GM20000 (cell line): ENCODE data around the gene CCDC91.

Experiments used
- DNase-seq: peaks from one replicate; pipeline ENCODE4 v3.0.0; 2012; ENCODE audit warnings: low spot score
- TF ChIP-seq, protein P1 (sequence below): IDR thresholded peaks from 2 replicates; pipeline ENCODE4 v1.5.1; 2012; ENCODE audit warnings: mild to moderate bottlenecking, control low read depth; ENCODE audit errors: extremely low read depth, missing control alignments

CCDC91 gene

DNA sequence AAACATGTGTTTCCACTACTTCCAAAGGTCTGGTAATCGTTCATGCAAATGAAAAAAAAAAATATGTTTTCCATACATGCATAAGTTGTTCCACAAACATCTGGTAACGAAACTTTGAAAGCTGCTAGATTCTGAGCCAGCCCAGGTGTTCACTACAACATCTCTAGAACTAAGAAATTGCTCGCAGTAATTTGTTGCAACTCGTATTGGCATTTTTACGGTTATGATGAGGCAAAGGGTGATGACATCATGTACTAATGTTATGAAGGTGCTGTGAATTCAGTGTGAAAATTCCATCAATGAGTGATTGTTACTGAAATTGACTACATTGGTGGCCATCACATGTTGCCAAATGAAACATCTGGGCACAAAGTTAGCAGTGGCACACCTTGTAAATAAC lies 31.9 kb upstream of the CCDC91 start:
- no peak for DNase-seq
- TF ChIP-seq, protein P1, sequence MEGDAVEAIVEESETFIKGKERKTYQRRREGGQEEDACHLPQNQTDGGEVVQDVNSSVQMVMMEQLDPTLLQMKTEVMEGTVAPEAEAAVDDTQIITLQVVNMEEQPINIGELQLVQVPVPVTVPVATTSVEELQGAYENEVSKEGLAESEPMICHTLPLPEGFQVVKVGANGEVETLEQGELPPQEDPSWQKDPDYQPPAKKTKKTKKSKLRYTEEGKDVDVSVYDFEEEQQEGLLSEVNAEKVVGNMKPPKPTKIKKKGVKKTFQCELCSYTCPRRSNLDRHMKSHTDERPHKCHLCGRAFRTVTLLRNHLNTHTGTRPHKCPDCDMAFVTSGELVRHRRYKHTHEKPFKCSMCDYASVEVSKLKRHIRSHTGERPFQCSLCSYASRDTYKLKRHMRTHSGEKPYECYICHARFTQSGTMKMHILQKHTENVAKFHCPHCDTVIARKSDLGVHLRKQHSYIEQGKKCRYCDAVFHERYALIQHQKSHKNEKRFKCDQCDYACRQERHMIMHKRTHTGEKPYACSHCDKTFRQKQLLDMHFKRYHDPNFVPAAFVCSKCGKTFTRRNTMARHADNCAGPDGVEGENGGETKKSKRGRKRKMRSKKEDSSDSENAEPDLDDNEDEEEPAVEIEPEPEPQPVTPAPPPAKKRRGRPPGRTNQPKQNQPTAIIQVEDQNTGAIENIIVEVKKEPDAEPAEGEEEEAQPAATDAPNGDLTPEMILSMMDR: no peak

- no peak for DNase-seq
- TF ChIP-seq, protein P1: no peak
These were observed 30.6 kb upstream of the CCDC91 start for GRCh38 chr12:28159688-28160087.

GRCh38 chr12:28161697-28162096 lies 28.6 kb upstream of the CCDC91 start:
- TF ChIP-seq, protein P1: no peak
- DNase-seq: no peak

GRCh38 chr12:28162697-28163096 lies 27.6 kb upstream of the CCDC91 start:
- TF ChIP-seq, protein P1: no peak

DNA sequence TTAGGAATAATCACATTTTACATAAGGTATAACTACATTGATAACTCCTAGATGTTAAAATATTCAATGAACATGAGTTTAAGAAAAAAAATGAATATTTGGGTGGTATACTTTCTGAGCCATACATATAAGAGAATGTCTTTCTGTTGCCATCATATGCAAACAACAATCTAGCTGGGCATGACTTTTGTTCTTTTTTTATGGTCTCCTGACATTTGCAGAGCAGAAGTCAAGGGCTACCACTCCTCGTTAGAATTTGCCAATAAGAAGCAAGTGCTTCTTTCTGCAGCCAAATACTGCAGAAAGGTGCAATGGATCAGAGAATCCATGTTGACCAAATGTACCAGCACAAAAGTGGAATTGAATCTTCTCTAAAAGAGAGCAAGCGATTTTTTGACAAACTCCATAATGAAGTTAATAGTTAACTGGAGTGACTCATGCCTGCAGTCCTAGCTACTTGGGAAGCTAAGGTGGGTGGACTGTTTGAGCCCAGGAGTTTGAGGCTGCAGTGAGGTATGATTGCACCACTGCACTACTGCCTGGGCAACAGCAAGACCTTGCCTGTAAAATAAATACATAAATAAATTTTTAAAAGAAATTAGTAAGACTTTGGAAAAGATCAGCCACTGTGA lies 25.5 kb upstream of the CCDC91 start:
- no peak for DNase-seq

More at GRCh38 chr12:28162697-28163096, 27.6 kb upstream of the CCDC91 start:
- no peak for DNase-seq

DNA sequence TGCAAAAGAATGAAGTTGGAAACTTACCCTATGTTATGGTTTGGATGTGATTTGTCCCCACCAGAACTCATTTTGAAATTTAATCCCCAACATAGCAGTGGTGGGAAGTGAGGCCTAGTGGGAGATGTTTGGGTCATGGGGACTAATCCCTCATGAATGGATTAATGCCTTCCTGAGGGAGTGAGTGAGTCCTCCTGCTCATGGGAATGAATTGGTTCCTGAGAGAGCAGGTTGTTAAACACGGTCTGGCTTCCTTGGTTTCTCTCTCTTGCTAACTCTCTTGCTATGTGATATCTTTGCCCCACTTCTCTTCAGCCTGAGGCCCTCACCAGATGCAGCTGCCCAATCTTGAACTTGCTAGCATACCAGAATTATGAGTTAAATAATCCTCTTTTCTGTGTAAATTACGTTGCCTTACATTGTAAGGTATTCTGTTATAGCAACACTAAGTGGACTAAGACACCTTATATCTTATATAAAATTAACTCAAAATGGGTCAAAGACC lies 22.2 kb upstream of the CCDC91 start:
- no peak for DNase-seq
- TF ChIP-seq, protein P1: no peak

More for the DNA sequence above, 25.5 kb upstream of the CCDC91 start:
- TF ChIP-seq, protein P1: no peak

- TF ChIP-seq, protein P1: no peak
- DNase-seq: no peak
These were observed 18.7 kb upstream of the CCDC91 start for GRCh38 chr12:28171356-28172060.
